MM.1S (cell line): ENCODE measurements around the gene SPOP.

ENCODE experiments used
- CTCF ChIP-seq: fragments of 300-600 bp; sonication (generic); IDR thresholded peaks from 2 replicates; pipeline ENCODE4 v1.5.1; 2016; ENCODE audit warnings: antibody characterized with exemption, low read length, mixed read lengths
- EZH2 ChIP-seq: fragments of 300-600 bp; sonication (generic); optimal IDR thresholded peaks from 2 replicates; pipeline ENCODE3; 2017; ENCODE audit warnings: low read depth, mild to moderate bottlenecking, antibody characterized with exemption, low read length, mixed read lengths

- no peak for TF ChIP-seq CTCF
- no peak for TF ChIP-seq EZH2
Measured at GRCh38 chr17:49691086-49691676, 13.3 kb upstream of the SPOP start.
